Liver (tissue), 3 donors: ENCODE measurements around the gene VTN.

ENCODE experiments used
- EGR1 ChIP-seq, 2 donors: IDR thresholded peaks; 2 replicates each; pipeline ENCODE4 v1.6.1; 2016 to 2018; ENCODE audit warnings: antibody characterized with exemption in 2 of 2, low read depth in 2 of 2
- GABPA ChIP-seq, 2 donors: IDR thresholded peaks in 1 of 2; conservative IDR thresholded peaks in 1 of 2; 2 replicates each; pipeline ENCODE4 v1.6.1; 2016; ENCODE audit warnings: antibody characterized with exemption in 2 of 2, mild to moderate bottlenecking in 1 of 2, moderate library complexity in 1 of 2
- HNF4G ChIP-seq: IDR thresholded peaks from 2 replicates; pipeline ENCODE4 v1.6.1; 2016; ENCODE audit warnings: antibody characterized with exemption
- RAD21 ChIP-seq, 2 donors: IDR thresholded peaks; 2 replicates each; pipeline ENCODE4 v1.6.1; 2016; ENCODE audit warnings: antibody characterized with exemption in 2 of 2, mild to moderate bottlenecking in 2 of 2
- SP1 ChIP-seq: IDR thresholded peaks from 2 replicates; pipeline ENCODE4 v1.6.1; 2018; ENCODE audit warnings: antibody characterized with exemption, mild to moderate bottlenecking
- TAF1 ChIP-seq: conservative IDR thresholded peaks from 2 replicates; pipeline ENCODE4 v1.6.1; 2016; ENCODE audit warnings: antibody characterized with exemption, mild to moderate bottlenecking
- YY1 ChIP-seq: IDR thresholded peaks from 2 replicates; pipeline ENCODE4 v1.6.1; 2016; ENCODE audit warnings: antibody characterized with exemption, mild to moderate bottlenecking
- TF ChIP-seq, protein P1 (sequence below): fragments of 150-350 bp; IDR thresholded peaks from 2 replicates; pipeline ENCODE4 v1.5.1; 2017; ENCODE audit warnings: improper control_type of control experiment, low read depth, low read length; ENCODE audit not compliant: missing input control
- TF ChIP-seq, protein P2 (sequence below): IDR thresholded peaks from 2 replicates; pipeline ENCODE4 v1.6.1; 2016; ENCODE audit warnings: antibody characterized with exemption
- TF ChIP-seq, protein P3 (sequence below): IDR thresholded peaks from 2 replicates; pipeline ENCODE4 v1.6.1; 2016; ENCODE audit warnings: antibody characterized with exemption
- TF ChIP-seq, protein P4 (sequence below): IDR thresholded peaks from 2 replicates; pipeline ENCODE4 v1.6.1; 2016; ENCODE audit warnings: antibody characterized with exemption, mild to moderate bottlenecking
- donor health status: healthy.
- donor health status: healthy.

DNA sequence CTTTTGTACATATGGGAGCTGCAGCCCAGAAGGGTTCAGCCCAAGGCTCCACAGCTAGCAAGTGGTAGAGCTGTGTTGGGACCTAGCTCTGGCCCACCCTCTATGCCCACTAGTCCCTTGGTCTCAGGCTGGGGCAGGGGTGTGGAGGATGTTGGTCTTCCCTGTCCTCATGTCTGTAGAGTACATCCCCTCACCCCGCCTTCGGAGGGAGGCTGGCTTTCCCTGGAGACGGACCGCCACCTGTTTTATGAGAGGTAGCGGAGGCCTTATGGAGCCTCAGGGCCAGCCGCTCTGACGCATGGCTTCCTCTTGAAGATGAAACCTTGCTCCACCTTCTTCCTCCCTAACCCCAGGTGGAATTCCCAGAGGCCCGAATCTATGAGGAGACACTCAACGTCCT, 26.1 kb downstream of the VTN start:
- TF ChIP-seq, protein P1, sequence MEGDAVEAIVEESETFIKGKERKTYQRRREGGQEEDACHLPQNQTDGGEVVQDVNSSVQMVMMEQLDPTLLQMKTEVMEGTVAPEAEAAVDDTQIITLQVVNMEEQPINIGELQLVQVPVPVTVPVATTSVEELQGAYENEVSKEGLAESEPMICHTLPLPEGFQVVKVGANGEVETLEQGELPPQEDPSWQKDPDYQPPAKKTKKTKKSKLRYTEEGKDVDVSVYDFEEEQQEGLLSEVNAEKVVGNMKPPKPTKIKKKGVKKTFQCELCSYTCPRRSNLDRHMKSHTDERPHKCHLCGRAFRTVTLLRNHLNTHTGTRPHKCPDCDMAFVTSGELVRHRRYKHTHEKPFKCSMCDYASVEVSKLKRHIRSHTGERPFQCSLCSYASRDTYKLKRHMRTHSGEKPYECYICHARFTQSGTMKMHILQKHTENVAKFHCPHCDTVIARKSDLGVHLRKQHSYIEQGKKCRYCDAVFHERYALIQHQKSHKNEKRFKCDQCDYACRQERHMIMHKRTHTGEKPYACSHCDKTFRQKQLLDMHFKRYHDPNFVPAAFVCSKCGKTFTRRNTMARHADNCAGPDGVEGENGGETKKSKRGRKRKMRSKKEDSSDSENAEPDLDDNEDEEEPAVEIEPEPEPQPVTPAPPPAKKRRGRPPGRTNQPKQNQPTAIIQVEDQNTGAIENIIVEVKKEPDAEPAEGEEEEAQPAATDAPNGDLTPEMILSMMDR, result no peak
- TF ChIP-seq, protein P2, sequence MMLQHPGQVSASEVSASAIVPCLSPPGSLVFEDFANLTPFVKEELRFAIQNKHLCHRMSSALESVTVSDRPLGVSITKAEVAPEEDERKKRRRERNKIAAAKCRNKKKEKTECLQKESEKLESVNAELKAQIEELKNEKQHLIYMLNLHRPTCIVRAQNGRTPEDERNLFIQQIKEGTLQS, result no peak
- TF ChIP-seq YY1 (no peak), SP1 (no peak), EGR1 (IDR thresholded peaks at IDR 0.05; ENCODE audit: low read depth in 2 of 2) (no peak), TAF1 (no peak), GABPA (IDR thresholded peaks at IDR 0.05 in 1 of 2, conservative IDR thresholded peaks at IDR 0.05 in 1 of 2) (no peak), RAD21 (IDR thresholded peaks at IDR 0.05) (no peak), HNF4G (no peak)
- TF ChIP-seq, protein P3, sequence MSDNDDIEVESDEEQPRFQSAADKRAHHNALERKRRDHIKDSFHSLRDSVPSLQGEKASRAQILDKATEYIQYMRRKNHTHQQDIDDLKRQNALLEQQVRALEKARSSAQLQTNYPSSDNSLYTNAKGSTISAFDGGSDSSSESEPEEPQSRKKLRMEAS, result no peak
- TF ChIP-seq, protein P4, sequence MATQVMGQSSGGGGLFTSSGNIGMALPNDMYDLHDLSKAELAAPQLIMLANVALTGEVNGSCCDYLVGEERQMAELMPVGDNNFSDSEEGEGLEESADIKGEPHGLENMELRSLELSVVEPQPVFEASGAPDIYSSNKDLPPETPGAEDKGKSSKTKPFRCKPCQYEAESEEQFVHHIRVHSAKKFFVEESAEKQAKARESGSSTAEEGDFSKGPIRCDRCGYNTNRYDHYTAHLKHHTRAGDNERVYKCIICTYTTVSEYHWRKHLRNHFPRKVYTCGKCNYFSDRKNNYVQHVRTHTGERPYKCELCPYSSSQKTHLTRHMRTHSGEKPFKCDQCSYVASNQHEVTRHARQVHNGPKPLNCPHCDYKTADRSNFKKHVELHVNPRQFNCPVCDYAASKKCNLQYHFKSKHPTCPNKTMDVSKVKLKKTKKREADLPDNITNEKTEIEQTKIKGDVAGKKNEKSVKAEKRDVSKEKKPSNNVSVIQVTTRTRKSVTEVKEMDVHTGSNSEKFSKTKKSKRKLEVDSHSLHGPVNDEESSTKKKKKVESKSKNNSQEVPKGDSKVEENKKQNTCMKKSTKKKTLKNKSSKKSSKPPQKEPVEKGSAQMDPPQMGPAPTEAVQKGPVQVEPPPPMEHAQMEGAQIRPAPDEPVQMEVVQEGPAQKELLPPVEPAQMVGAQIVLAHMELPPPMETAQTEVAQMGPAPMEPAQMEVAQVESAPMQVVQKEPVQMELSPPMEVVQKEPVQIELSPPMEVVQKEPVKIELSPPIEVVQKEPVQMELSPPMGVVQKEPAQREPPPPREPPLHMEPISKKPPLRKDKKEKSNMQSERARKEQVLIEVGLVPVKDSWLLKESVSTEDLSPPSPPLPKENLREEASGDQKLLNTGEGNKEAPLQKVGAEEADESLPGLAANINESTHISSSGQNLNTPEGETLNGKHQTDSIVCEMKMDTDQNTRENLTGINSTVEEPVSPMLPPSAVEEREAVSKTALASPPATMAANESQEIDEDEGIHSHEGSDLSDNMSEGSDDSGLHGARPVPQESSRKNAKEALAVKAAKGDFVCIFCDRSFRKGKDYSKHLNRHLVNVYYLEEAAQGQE, result no peak
